Measurements from ENCODE around the gene ITCH.

Gene ITCH

GRCh38 chr20:34525342-34525708, 162.3 kb downstream of the ITCH start:
- Mint-ChIP-seq H3K27me3 (no peaks in the 10 kb centered on the region), H3K36me3 (peaks cover 27% of the 10 kb centered on the region), H3K4me3 (no peak overlapping the region), H3K9me3 (no peaks in the 10 kb centered on the region), H3K27ac (no peak overlapping the region), H3K4me1 (peaks cover 21% of the 10 kb centered on the region)
- ATAC-seq, result no peak

GRCh38 chr20:34525709-34526416, 162.8 kb downstream of the ITCH start:
- Mint-ChIP-seq H3K4me1 (peaks cover 25% of the 10 kb centered on the region), H3K9me3 (no peaks in the 10 kb centered on the region), H3K4me3 (no peak overlapping the region), H3K27me3 (no peaks in the 10 kb centered on the region), H3K36me3 (peaks cover 32% of the 10 kb centered on the region), H3K27ac (no peak overlapping the region)
- no peak for ATAC-seq

GRCh38 chr20:34526466-34526865, 163.4 kb downstream of the ITCH start:
- Mint-ChIP-seq H3K4me1 (peaks cover 24% of the 10 kb centered on the region), H3K9me3 (no peaks in the 10 kb centered on the region), H3K4me3 (no peak overlapping the region), H3K27me3 (no peaks in the 10 kb centered on the region), H3K36me3 (peaks cover 36% of the 10 kb centered on the region), H3K27ac (no peak overlapping the region)
- ATAC-seq, result no peak

GRCh38 chr20:34527016-34527415, 163.9 kb downstream of the ITCH start:
- Mint-ChIP-seq H3K27ac (no peak overlapping the region), H3K27me3 (no peaks in the 10 kb centered on the region), H3K4me3 (no peak overlapping the region), H3K4me1 (peaks cover 25% of the 10 kb centered on the region), H3K36me3 (peaks cover 38% of the 10 kb centered on the region), H3K9me3 (no peaks in the 10 kb centered on the region)
- ATAC-seq, result no peak

- ATAC-seq, result no peak
- no peaks in the 10 kb centered on the region for H3K27me3 Mint-ChIP-seq
- H3K4me3 Mint-ChIP-seq, result no peak overlapping the region
- H3K36me3 Mint-ChIP-seq, result peaks cover 35% of the 10 kb centered on the region
- no peak overlapping the region for H3K27ac Mint-ChIP-seq
- H3K4me1 Mint-ChIP-seq, result peaks cover 11% of the 10 kb centered on the region
- H3K9me3 Mint-ChIP-seq, result no peaks in the 10 kb centered on the region
Measured at GRCh38 chr20:34528921-34529297, 165.8 kb downstream of the ITCH start.

GRCh38 chr20:34529742-34530141, 166.7 kb downstream of the ITCH start:
- Mint-ChIP-seq H3K36me3 (peaks cover 42% of the 10 kb centered on the region), H3K4me3 (no peak overlapping the region), H3K4me1 (peaks cover 11% of the 10 kb centered on the region), H3K27ac (no peak overlapping the region), H3K9me3 (no peaks in the 10 kb centered on the region), H3K27me3 (no peaks in the 10 kb centered on the region)
- no peak for ATAC-seq

- Mint-ChIP-seq H3K27ac (peak overlapping the region; percentile 23), H3K27me3 (no peaks in the 10 kb centered on the region), H3K36me3 (peaks cover 46% of the 10 kb centered on the region), H3K4me3 (no peak overlapping the region), H3K4me1 (peaks cover 11% of the 10 kb centered on the region), H3K9me3 (no peaks in the 10 kb centered on the region)
- ATAC-seq, result no peak
Measured at GRCh38 chr20:34530342-34530741, 167.3 kb downstream of the ITCH start.

- ATAC-seq, result no peak
- H3K4me3 Mint-ChIP-seq, result no peak overlapping the region
- H3K9me3 Mint-ChIP-seq, result no peaks in the 10 kb centered on the region
- H3K36me3 Mint-ChIP-seq, result peaks cover 45% of the 10 kb centered on the region
- H3K27ac Mint-ChIP-seq, result peak overlapping the region; percentile 15
- H3K4me1 Mint-ChIP-seq, result peaks cover 11% of the 10 kb centered on the region
- no peaks in the 10 kb centered on the region for H3K27me3 Mint-ChIP-seq
Measured at GRCh38 chr20:34531608-34532265, 168.7 kb downstream of the ITCH start.

GRCh38 chr20:34532320-34532719, 169.2 kb downstream of the ITCH start:
- peaks cover 11% of the 10 kb centered on the region for H3K4me1 Mint-ChIP-seq
- H3K36me3 Mint-ChIP-seq, result peaks cover 44% of the 10 kb centered on the region
- no peak overlapping the region for H3K27ac Mint-ChIP-seq

GRCh38 chr20:34532756-34533155, 169.7 kb downstream of the ITCH start:
- H3K4me1 Mint-ChIP-seq, result peaks cover 11% of the 10 kb centered on the region

More at GRCh38 chr20:34532320-34532719, 169.2 kb downstream of the ITCH start:
- H3K27me3 Mint-ChIP-seq, result no peaks in the 10 kb centered on the region
- no peak for ATAC-seq
- no peak overlapping the region for H3K4me3 Mint-ChIP-seq
- no peaks in the 10 kb centered on the region for H3K9me3 Mint-ChIP-seq

GRCh38 chr20:34534391-34535165, 171.5 kb downstream of the ITCH start:
- ATAC-seq, result no peak
- Mint-ChIP-seq H3K4me1 (peaks cover 11% of the 10 kb centered on the region), H3K4me3 (no peak overlapping the region), H3K36me3 (peaks cover 45% of the 10 kb centered on the region), H3K27me3 (no peaks in the 10 kb centered on the region), H3K27ac (peak overlapping the region; percentile 54), H3K9me3 (no peaks in the 10 kb centered on the region)

More at GRCh38 chr20:34532756-34533155, 169.7 kb downstream of the ITCH start:
- Mint-ChIP-seq H3K27me3 (no peaks in the 10 kb centered on the region), H3K27ac (no peak overlapping the region), H3K4me3 (no peak overlapping the region), H3K36me3 (peaks cover 44% of the 10 kb centered on the region), H3K9me3 (no peaks in the 10 kb centered on the region)
- no peak for ATAC-seq

- no peak for ATAC-seq
- no peak overlapping the region for H3K27ac Mint-ChIP-seq
- no peaks in the 10 kb centered on the region for H3K27me3 Mint-ChIP-seq
- no peak overlapping the region for H3K4me3 Mint-ChIP-seq
- peaks cover 47% of the 10 kb centered on the region for H3K36me3 Mint-ChIP-seq
- H3K4me1 Mint-ChIP-seq, result peaks cover 11% of the 10 kb centered on the region
- no peaks in the 10 kb centered on the region for H3K9me3 Mint-ChIP-seq
Measured at GRCh38 chr20:34535301-34535840, 172.3 kb downstream of the ITCH start.

GRCh38 chr20:34535857-34536256, 172.8 kb downstream of the ITCH start:
- Mint-ChIP-seq H3K27me3 (no peaks in the 10 kb centered on the region), H3K27ac (no peak overlapping the region), H3K4me3 (no peak overlapping the region), H3K4me1 (peaks cover 10% of the 10 kb centered on the region), H3K36me3 (peaks cover 47% of the 10 kb centered on the region), H3K9me3 (no peaks in the 10 kb centered on the region)
- no peak for ATAC-seq

- Mint-ChIP-seq H3K4me1 (peaks cover 14% of the 10 kb centered on the region), H3K27me3 (no peaks in the 10 kb centered on the region), H3K9me3 (no peaks in the 10 kb centered on the region), H3K27ac (no peak overlapping the region), H3K36me3 (peaks cover 49% of the 10 kb centered on the region), H3K4me3 (no peak overlapping the region)
- no peak for ATAC-seq
Measured at GRCh38 chr20:34536798-34537394, 173.8 kb downstream of the ITCH start.

GRCh38 chr20:34537651-34538050, 174.6 kb downstream of the ITCH start:
- Mint-ChIP-seq H3K36me3 (peaks cover 55% of the 10 kb centered on the region), H3K4me1 (peaks cover 15% of the 10 kb centered on the region), H3K4me3 (no peak overlapping the region), H3K27ac (no peak overlapping the region), H3K27me3 (no peaks in the 10 kb centered on the region), H3K9me3 (no peaks in the 10 kb centered on the region)
- no peak for ATAC-seq
